Kidney capillary endothelial cell (primary cell): ENCODE results near the gene ZSCAN10.
"Not testable (repeated sequence)": the region's sequence is repeated elsewhere in the genome, so short reads cannot be mapped to it uniquely, and the experiment has no call there.

Experiments
- DNase-seq: peaks from one replicate; pipeline ENCODE4 v3.0.0-alpha.2; 2018; ENCODE audit warnings: low spot score

Gene ZSCAN10

DNA sequence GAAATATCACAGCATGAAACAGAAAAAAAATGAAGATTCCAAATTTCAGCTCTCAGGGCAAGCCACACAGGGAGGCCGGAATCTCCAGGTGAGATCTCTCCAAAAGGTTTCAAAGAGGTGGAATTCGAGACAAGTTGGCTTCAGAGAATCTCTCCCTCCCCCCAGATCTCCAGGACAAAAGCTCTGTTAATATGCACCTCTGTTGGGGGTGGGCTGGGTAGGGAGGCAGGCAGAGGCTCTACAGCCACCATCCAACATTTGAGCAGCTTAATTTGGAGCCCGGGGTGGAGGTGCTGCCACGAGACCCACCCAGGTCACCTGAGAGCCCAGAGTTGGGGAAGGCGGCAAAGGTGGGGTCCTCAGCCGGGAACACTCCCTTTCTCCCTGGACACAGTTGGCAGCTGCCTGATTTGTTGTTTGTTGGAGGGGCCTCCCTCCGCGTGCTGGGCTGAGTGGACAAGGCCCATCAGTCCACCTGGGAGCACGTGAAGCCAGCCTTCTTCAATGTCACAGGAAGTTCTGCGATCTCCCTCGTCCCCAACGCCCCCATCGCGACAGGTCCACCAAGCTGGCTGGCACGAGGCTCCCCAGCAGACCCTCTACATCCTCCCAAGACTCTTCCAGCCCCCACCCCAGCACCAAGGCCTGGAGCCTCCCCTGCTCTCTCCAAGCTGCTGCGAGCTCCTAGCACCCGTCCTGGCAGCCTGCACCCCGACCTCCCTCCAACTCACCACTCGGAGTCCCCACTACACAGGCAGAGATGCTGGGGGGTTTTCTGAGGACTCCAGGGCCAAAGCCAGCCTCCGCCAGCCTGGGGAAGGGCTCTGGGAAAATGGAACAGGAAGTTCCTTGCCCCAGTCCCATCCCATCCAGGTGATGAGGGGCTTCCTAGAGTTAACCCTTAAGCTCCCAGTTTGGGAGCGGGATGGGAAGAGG lies at the start of gene ZSCAN10:
Gene ZSCAN10 (minus strand): TSS at position 836 of the 936 bp plus-strand sequence. CDS start 6,357 bp downstream, outside the sequence.
- DNase-seq: no peak

DNA sequence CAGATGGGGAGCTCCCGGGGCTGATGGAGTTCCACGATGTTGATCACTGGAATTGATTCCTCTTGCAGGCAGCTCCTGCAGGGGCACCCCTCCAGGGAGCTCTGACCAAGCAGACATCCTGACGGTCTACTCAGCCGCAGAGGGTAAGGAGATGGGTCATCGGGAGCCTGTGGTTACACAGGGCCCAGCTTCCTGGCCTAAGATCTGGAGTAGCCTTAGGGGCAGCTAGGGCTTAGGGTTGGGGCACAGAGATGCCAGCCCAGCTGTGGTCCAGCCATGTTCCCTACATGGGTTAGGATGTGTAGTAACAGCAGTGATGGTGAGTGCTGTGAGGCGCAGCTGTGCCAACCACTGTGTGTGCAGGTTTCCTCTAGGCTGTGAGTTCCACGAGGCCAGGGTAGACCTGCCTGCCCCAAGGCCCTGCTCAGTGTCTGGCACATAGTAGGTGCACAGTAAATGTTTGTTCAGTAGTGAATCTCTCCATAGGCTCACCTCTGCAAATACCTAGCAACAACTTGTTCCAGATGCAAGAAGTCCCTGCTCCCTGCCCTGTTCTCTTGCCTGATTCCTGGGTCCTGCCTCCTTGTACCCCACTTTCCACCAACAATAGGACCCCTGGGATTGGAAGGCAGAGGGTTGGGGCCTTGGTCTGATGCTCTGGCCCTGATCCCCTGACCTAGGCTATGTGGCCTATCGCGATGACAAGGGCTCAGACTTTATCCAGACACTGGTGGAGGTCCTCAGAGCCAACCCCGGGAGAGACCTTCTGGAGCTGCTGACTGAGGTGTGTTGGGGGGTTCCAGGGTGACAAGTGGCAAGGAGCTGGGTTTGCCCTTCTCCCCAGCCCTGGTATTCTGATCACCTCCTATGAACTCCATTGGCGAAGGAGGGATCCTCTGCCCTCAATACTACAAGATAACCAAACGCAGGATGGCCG lies 49.4 kb upstream of the ZSCAN10 start:
- no peak for DNase-seq

DNA sequence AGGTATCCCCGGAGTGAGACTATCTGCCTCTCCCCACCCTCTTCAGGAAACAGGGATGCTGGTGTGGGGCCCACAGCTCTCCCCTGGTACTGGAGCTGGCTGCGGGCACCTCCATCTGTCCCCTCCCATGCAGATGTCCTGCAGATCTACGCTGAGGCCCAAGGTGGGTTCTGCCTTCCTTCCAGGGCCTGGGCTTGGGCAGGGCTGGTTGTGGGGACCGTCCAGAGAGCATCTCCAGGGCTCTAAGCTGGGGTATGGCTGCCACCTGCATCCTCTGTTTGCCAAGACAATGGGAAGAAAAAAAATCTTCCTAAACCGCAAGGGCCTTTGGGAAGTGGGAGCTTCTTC lies 48.6 kb upstream of the ZSCAN10 start:
- no peak for DNase-seq

DNA sequence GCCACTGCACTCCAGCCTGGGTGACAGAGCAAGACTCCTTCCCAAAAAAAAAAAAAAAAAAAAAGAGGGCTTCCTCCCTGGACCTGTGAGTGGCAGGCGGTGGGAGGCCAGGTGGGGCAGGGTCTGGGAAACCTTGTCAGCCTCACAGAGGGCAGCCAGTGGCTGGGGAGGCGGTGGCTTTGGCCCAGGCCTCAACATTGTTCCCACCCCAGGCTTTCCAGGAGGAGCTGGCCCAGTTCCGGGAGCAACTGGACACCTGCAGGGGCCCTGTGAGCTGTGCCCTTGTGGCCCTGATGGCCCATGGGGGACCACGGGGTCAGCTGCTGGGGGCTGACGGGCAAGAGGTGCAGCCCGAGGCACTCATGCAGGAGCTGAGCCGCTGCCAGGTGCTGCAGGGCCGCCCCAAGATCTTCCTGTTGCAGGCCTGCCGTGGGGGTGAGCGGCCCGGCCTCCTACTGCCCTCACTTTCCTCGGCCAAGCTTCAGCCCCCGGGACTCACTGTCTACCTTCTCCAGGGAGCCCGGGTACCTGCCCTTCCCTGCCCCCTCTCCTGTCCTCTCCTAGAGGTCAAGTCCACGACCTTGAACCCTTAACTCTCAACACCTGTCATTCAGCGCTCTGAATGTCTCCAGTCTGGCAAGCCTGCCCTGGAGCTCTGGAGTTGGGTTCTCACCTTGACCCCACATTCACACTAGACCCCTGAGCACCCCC lies 48.1 kb upstream of the ZSCAN10 start:
- no peak for DNase-seq

DNA sequence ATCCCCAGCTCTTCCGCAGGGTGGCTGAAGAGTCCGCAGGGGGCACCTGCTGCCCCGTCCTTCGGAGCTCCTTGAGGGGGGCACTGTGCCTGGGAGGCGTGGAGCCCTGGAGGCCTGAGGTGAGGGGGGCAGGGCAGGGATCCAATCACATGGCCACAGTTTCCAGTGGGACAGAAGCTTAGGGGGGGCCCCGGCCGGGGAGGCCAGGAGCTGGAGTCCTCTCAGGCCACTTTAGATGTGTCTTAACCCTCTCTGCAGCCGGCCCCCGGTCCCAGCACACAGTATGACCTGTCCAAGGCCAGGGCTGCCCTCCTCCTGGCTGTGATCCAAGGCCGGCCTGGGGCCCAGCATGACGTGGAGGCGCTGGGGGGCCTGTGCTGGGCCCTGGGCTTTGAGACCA lies 46.6 kb upstream of the ZSCAN10 start:
- no peak for DNase-seq

DNA sequence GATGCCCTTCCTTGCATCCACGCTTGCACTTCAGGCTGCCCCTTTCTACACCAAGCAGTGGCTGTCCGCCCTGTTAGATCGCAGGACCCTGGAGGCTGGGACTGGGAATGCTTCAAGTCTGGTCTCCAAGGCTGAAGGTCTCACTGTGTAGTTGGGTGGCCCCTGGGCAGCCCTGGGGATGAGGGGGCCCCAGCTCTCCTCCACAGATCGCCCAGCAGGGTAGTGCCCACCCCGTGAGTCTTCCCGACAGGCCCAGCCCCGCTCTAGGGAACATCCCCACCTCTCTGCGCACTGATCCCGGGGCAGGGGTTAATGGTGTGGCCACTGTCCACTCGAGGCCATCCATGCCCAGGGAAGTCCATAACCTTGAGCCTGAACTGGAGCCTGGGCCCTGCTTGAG lies 46.1 kb upstream of the ZSCAN10 start:
- DNase-seq: no peak

DNA sequence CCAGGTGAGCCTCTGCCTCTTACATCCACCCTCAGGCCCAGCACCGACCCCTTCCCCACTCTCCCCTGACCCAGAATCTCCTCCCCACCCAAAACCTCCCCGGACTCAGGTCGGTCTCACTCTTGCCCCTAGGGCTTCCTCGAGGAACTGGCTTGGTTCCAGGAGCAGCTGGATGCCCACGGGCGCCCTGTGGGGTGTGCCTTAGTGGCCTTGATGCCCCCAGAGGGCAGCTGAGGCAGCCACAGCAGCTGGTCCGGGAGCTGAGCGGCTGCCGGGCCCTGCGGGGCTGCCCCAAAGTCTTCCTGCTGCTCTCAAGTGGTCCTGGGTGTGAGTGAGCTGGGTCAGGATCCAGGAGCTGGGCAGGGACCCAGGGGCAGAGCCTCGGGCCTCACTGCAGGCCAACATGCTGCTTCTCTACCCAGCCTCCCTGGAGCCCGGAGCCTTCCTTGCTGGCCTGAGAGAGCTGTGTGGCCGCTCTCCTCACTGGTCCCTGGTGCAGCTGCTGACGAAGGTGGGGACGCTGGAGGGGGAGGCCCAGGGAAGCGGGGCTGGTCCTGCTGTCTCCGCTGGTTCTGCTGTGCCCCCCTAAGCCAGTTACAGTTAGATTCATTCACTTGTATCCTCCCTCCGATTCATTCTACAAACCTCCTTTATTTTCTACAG lies 45.4 kb upstream of the ZSCAN10 start:
- no peak for DNase-seq

DNA sequence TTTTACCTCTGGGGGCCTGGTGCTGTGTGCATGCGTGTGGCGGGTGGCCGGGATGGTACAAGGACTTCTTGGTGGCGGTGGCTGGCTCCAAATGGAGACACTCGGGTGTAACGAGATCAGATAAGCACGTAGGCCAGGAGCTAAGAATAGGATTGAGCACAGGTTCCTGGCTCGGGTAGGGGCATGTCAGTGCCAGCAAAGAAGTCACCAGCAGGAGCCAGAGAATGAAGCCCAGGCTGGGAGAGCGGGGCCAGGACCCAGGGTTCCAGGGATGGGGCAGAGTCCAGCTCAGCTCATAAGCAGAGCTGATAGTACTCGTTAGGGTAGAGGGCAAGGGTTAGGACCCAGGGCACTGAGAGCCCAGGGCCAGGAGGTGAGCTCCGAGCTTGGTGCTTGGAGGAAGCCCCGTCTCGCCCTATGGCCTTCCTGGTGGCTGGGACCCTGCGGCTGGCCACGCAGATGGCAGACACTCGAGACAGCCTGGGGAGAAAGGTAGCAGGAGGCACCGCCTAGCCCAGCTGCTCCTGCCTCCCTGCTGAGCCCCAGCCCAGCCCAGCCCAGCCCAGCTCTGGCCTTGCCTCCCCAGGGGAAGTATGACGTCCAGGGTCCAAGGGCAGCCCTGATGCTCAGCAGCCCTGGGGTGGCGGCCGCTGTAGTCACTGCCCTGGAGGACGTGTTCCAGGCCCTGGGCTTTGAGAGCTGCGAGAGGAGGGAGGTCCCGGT lies 44.7 kb upstream of the ZSCAN10 start:
- no peak for DNase-seq

DNA sequence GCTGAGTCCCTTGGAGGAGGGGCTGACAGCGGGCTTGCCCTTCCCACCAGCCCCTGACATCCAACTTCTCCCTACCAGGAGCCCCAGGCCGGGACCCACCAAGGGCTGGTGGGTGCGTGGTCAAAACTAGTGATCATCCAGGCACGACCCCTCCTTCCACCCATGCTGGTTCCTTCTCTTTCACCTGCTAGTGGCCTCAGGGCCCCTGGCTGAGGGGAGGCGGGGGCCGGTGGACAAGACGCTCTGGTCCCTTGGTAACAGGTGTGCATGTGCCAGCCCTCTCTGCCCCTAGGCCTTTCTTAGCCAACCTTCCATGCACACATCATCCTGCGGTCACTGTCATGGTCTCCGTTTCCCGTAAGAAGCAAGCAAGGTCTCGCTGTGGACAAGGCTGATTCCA lies 44.1 kb upstream of the ZSCAN10 start:
- DNase-seq: no peak

DNA sequence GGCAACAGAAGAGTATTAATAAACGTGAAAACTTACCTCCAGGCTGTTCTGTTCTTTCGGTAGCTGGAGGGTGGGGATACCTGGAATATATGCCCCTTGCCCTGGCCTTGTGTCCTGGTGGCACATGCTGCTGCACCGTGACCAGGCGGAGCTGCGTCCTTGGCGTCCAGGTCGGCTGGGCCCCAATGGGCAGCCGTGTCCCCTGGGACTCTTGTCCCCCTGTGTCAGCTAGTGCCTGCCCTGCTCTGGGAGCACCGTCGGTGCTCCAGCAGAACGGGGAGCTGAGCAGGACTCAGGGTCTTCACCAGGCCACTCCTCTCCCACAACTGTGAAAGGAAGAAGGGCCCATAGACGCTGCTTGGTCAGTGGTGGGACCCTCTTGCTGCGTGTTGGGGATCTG lies 43.7 kb upstream of the ZSCAN10 start:
- no peak for DNase-seq

DNA sequence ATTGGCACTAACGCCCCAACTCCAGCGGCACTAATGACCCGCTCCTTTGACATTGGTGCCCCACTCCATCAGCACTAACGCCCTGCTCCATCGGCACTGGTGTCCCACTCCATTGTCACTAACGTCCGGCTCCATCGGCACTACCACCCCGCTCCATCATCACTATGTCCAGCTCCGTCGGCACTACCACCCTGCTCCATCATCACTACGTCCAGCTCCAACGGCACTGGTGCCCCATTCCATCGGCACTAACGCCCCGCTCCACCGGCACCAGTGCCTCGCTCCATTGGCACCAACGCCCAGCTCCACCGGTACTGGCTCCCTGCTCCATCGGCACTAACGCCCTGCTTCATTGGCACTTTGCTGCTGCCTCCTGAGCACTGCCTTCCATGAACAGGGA lies 43.2 kb upstream of the ZSCAN10 start:
- DNase-seq: no peak

DNA sequence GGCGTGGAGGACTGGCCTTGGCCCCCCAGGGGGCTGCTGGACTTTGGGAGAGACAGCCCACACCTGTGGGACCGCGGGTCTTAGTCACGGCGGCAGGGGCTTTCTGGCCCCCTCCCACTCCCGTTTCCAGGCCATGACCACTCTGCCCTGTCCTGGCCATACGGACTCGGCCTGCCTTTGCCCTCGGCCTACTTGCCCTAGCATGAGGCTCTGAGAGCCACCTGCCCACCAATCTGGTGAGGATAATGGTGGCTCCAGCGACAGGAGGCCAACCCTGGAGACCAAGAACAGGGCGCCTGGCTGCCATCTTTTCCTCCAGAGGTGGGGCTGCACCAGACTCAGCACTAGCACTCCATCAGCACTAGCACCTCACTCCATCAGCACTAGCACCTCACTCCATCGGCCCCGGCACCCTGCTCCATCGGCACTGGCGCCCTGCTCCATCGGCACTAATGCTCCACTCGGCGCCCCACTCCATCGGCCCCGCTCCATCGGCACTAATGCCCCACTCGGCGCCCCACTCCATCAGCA lies 42.8 kb upstream of the ZSCAN10 start:
- DNase-seq: no peak

DNA sequence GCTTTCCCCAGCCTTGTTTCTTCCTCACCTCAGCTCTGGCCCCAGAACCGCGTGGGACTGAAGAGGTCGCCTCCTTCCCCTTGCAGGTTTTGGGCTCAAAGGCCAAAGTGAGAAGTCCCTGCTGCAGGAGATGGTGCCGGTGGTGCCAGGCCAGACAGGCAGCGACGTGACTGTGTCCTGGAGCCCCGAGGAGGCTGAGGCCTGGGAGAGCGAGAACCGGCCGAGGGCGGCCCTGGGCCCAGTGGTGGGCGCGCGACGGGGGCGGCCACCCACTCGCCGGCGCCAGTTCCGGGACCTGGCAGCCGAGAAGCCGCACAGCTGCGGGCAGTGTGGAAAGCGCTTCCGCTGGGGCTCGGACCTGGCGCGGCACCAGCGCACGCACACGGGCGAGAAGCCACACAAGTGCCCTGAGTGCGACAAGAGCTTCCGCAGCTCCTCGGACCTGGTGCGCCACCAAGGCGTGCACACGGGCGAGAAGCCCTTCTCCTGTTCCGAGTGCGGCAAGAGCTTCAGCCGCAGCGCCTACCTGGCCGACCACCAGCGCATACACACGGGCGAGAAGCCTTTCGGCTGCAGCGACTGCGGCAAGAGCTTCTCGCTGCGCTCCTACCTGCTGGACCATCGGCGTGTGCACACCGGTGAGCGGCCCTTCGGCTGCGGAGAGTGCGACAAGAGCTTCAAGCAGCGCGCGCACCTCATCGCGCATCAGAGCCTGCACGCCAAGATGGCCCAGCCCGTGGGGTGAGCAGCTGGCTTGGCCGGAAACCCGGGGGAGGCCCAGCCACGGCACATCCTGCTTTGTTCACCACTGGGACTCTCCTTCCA lies 41.7 kb upstream of the ZSCAN10 start:
- DNase-seq: no peak

DNA sequence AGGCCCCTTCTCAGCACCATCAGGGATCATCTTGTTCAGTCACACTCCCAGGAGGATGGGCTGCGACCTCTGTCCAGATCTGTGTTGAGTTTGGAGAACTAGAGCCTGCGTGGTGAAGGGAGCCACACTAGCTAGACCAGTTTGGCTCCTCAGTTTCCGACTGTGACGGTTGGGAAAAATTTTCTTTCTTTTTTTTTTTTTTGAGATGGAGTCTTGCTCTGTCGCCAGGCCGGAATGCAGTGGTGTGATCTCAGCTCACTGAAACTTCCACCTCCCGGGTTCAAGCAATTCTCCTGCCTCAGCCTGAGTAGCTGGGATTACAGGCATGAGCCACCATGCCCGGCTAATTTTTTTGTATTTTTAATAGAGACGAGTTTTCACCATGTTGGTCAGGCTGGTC lies 40.5 kb upstream of the ZSCAN10 start:
- not testable (repeated sequence) for DNase-seq

DNA sequence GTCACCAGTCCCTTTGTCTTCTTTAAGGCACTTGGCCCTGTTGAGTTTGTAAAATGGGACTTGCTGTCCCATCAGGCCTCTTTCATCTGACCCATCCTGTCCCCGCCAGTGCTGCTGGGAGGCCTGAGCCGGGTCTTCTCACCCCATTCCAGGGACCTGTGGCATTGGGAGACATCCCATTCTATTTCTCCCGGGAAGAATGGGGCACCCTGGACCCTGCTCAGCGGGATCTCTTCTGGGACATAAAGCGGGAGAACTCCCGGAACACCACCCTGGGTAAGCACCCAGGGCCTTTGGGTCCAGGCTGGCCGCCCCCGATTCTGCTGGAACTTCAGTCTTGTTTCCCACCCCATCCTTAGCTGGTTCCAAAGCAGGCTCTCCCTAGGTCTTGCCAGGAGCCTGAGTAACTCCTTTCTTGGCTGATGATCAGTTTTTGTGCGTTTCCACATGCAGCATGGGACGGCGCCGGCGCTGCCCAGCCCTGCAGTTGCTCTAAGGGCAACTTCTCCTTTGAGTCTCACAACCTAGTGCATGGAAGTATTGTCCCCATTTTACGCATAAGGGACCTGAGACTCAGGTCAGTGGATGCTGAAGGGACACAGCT lies 39.8 kb upstream of the ZSCAN10 start:
- no peak for DNase-seq

DNA sequence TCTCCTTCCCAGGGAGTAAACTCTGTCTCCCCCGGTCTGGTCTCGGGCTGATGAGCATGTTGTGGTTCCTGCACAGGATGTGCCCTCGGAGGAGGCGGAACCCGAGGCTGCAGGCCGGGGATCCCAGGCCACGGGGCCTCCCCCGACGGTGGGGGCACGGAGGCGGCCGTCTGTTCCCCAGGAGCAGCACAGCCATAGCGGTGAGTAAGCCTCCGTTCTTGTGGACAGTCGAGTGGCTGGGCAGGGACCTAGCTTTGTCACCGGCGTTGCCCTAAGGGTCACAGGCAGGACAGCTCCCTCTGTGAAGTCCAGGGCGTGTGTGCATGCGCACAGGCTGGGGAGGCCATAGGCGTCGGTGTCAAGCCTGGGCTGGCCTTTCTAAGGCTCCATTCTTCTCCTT lies 39.2 kb upstream of the ZSCAN10 start:
- DNase-seq: no peak

DNA sequence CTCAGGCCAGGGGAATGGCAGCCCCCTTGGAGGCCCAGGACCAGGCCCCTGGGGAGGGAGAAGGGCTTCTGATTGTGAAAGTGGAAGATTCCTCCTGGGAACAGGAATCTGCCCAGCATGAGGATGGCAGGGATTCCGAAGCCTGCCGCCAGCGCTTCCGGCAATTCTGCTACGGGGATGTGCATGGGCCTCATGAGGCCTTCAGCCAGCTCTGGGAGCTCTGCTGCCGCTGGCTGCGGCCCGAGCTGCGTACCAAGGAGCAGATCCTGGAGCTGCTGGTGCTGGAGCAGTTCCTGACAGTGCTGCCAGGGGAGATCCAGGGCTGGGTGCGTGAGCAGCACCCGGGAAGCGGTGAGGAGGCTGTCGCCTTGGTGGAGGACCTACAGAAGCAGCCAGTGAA lies 38.2 kb upstream of the ZSCAN10 start:
- no peak for DNase-seq

DNA sequence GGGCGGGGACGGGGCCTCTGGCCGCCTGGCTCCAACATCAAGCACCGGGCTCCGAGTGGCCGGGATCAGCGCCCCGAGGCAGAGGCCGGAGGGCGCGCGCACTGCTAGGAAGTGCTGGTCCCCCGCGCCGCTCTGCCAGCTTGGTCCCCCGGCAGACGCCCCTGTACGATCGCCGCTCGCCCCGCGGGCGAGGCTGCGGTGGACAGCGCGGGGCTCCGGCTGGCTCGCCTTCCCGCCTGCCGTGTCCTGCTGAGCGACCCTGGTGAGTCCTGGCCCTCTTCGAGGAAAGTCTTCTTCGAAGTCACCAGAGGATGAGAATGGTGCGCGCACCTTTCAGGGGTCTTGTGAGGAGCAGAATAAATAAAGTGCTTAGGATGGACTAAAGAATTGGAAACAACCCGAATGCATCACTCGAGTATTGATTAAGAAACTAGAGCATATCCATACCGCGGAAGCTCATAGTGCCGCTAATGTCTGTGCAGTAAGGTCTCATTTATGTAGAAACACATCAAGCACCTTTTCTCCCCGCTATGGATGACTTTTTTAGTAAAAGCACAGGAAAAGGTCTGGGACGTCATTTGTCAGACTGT lies 36.1 kb upstream of the ZSCAN10 start:
- no peak for DNase-seq
